Kidney (tissue), 14 donors: ENCODE data around the gene GCNA. TPM values are rescaled to one million over a fixed set of nuclear protein-coding genes. Genes with fewer than 3 reads are reported as not detected.
"Not testable (repeated sequence)": the region's sequence is repeated elsewhere in the genome, so short reads cannot be mapped to it uniquely, and the experiment has no call there.

ENCODE experiments used
- DNase-seq, 5 donors: peaks; one replicate each; pipeline ENCODE4 v3.0.0-alpha.2; 2013 to 2020
- FAIRE-seq: peaks from 2 replicates; lab custom pipeline; 2012; peaks lifted over from hg19 to GRCh38; lab: Jason Lieb, UNC
- H3K27ac ChIP-seq, 2 donors: one replicate each; pipeline ENCODE4 v1.7.0; 2013; ENCODE audit warnings: low read depth in 2 of 2, low read length in 2 of 2, inconsistent platforms in 1 of 2
- H3K27me3 ChIP-seq: one replicate; pipeline ENCODE4 v1.7.1; 2013; ENCODE audit warnings: low read length, inconsistent platforms; ENCODE audit not compliant: control insufficient read depth, insufficient read depth
- H3K36me3 ChIP-seq, 3 donors: one replicate each; pipeline versions ENCODE4 v1.7.0 to v1.7.1; 2013; ENCODE audit warnings: low read length in 3 of 3, control low read depth in 1 of 3, inconsistent platforms in 1 of 3; ENCODE audit not compliant: insufficient read depth in 3 of 3, control insufficient read depth in 2 of 3
- H3K4me1 ChIP-seq, 3 donors: one replicate each; pipeline versions ENCODE4 v1.7.0 to v1.7.1; 2013; ENCODE audit warnings: low read length in 3 of 3, inconsistent platforms in 1 of 3, low read depth in 1 of 3; ENCODE audit not compliant: control insufficient read depth in 2 of 3, insufficient read depth in 2 of 3
- H3K4me3 ChIP-seq, 3 donors: one replicate each; pipeline versions ENCODE4 v1.7.0 to v1.8.1; 2013; ENCODE audit warnings: low read length in 3 of 3, control low read depth in 1 of 3, inconsistent platforms in 1 of 3
- H3K9ac ChIP-seq, 3 donors: one replicate each; pipeline versions ENCODE4 v1.7.0 to v1.7.1; 2013; ENCODE audit warnings: low read length in 3 of 3, control low read depth in 1 of 3, inconsistent platforms in 1 of 3
- H3K9me3 ChIP-seq, 3 donors: one replicate each; pipeline versions ENCODE4 v1.7.0 to v1.7.1; 2013; ENCODE audit warnings: low read length in 3 of 3, control low read depth in 1 of 3, inconsistent platforms in 1 of 3; ENCODE audit not compliant: control insufficient read depth in 2 of 3, insufficient read depth in 1 of 3
- CTCF ChIP-seq: IDR thresholded peaks from 3 replicates; pipeline ENCODE4 v1.5.1; 2012; ENCODE audit warnings: mild to moderate bottlenecking, moderate library complexity, borderline replicate concordance; ENCODE audit not compliant: insufficient read depth; ENCODE audit errors: extremely low read depth
- intact Hi-C: fragments of 100-400 bp; cut with DNase I; formaldehyde crosslinking; loops from one replicate; pipeline ENCODE4 v1.11.1; 2022
- polyA plus RNA-seq: library from polyadenylated mRNA; stranded (reverse); fragments of 350-450 nt; fragmentation: Illumina TruSeq; extraction: RNeasy Lipid Tissue Mini Kit (QIAGEN cat#74804); gene quantifications from one replicate; pipeline ENCODE4 v1.2.3, GENCODE V29; 2014; ENCODE audit warnings: low read depth, low replicate concordance; ENCODE audit not compliant: insufficient read depth
- total RNA-seq: library from RNA; stranded (reverse); fragmentation: NEBNext Ultra II Directional; extraction: Animal tissue kit (Norgen Biotek cat#: 25700); gene quantifications from one replicate; pipeline ENCODE4 v1.2.1, GENCODE V29; 2021
- donor health status: control.
- donor health status: control.
- donor health status: control.
- donor health status: control.
- donor health status: control.
- donor health status: DM: yes; HTN: yes; CAD: no.
- donor health status: Normal renal cell carcinoma (clear cell type).

Gene GCNA
- total and polyA plus RNA-seq, 2 donors from 2014 or later: 1.6 to 2.7 TPM

- FAIRE-seq (no peak), DNase-seq (no peak)
- Histone ChIP-seq H3K27me3 (no peaks in the 10 kb centered on the region), H3K27ac (no peak overlapping the region), H3K4me1 (no peaks in the 10 kb centered on the region), H3K9me3 (no peaks in the 10 kb centered on the region), H3K9ac (no peak overlapping the region), H3K36me3 (peaks cover 3 to 33% (median 33%) of the 10 kb centered on the region in 3 donors), H3K4me3 (no peak overlapping the region)
- TF ChIP-seq CTCF: no peak
- intact Hi-C loops: no loop called here
These were observed 31.0 kb downstream of the GCNA start for GRCh38 chrX:71609095-71609750.

- H3K9ac ChIP-seq, H3K4me3 ChIP-seq, FAIRE-seq, H3K4me1 ChIP-seq, H3K9me3 ChIP-seq, H3K27me3 ChIP-seq, intact Hi-C loops, DNase-seq, H3K27ac ChIP-seq: not testable (repeated sequence)
- H3K36me3 ChIP-seq: peaks cover 3 to 26% (median 16%) of the 10 kb centered on the region in 3 donors
These were observed 33.5 kb downstream of the GCNA start for GRCh38 chrX:71611736-71612135.

- Histone ChIP-seq H3K4me3 (no peak overlapping the region), H3K4me1 (no peaks in the 10 kb centered on the region), H3K27ac (no peak overlapping the region), H3K36me3 (peaks cover 3 to 26% (median 16%) of the 10 kb centered on the region in 3 donors), H3K9ac (no peak overlapping the region), H3K9me3 (no peaks in the 10 kb centered on the region), H3K27me3 (no peaks in the 10 kb centered on the region)
- TF ChIP-seq CTCF: no peak
- intact Hi-C loops: no loop called here
- DNase-seq (no peak), FAIRE-seq (no peak)
These were observed 34.0 kb downstream of the GCNA start for GRCh38 chrX:71612256-71612655.

- Histone ChIP-seq H3K36me3 (peaks cover 3 to 15% (median 6%) of the 10 kb centered on the region in 3 donors), H3K9me3 (no peaks in the 10 kb centered on the region), H3K27me3 (no peaks in the 10 kb centered on the region), H3K27ac (no peak overlapping the region), H3K4me1 (no peaks in the 10 kb centered on the region), H3K4me3 (no peak overlapping the region), H3K9ac (no peak overlapping the region)
- FAIRE-seq (no peak), DNase-seq (no peak)
- intact Hi-C loops: no loop called here
- TF ChIP-seq CTCF: no peak
These were observed 36.8 kb downstream of the GCNA start for GRCh38 chrX:71615056-71615455.
